NB4 (cell line): Measurements from ENCODE around the gene COMMD2.

Experiments
- POLR2A ChIP-seq: IDR thresholded peaks from 2 replicates; pipeline ENCODE4 v1.6.1; 2011; ENCODE audit warnings: mild to moderate bottlenecking; ENCODE audit not compliant: insufficient read length; ENCODE audit errors: extremely low read depth
- TF ChIP-seq, protein P1 (sequence below): IDR thresholded peaks from one replicate; pipeline ENCODE4 v1.5.1; 2012; ENCODE audit warnings: low read depth, low read length
- TF ChIP-seq, protein P2 (sequence below): IDR thresholded peaks from 2 replicates; pipeline ENCODE4 v1.6.1; 2011; ENCODE audit warnings: low read depth, low read length

DNA sequence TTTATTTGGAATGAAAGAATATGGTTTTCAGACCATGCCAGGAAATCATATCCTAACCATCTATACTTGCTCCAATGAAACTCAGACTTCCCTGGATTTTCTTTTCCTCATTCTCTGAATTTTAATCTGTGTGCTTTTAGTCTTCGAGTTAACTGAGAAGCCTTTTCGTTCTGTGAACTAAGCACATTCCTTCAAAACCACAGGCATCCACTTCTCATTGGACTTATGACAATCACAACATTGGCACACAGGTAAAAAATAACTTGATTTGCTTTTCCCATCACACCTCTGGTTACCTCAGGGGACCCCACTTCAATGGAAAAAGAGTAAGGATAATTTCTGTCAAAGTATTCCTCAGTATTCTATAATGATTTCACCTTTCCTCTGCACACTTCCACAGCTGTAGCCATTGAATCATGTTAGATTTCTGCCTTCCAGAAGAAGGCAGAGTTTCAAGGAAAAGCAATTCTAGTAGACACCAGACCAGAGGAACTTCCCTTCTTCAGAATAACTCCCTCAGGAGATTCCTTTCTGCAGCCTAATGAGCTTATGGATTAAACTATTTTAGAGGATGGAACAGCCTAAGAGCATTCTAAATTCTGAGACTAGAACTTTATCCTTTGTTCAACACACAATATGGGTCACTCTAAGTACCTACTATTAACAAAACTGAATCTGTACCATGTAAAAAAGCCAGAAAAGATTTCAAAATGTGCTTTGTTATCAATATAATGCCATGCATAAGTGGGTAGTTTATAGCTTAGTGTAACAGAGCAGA, 15.9 kb downstream of the COMMD2 start:
- TF ChIP-seq, protein P1, sequence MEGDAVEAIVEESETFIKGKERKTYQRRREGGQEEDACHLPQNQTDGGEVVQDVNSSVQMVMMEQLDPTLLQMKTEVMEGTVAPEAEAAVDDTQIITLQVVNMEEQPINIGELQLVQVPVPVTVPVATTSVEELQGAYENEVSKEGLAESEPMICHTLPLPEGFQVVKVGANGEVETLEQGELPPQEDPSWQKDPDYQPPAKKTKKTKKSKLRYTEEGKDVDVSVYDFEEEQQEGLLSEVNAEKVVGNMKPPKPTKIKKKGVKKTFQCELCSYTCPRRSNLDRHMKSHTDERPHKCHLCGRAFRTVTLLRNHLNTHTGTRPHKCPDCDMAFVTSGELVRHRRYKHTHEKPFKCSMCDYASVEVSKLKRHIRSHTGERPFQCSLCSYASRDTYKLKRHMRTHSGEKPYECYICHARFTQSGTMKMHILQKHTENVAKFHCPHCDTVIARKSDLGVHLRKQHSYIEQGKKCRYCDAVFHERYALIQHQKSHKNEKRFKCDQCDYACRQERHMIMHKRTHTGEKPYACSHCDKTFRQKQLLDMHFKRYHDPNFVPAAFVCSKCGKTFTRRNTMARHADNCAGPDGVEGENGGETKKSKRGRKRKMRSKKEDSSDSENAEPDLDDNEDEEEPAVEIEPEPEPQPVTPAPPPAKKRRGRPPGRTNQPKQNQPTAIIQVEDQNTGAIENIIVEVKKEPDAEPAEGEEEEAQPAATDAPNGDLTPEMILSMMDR: no peak
- TF ChIP-seq POLR2A: no peak
- TF ChIP-seq, protein P2, sequence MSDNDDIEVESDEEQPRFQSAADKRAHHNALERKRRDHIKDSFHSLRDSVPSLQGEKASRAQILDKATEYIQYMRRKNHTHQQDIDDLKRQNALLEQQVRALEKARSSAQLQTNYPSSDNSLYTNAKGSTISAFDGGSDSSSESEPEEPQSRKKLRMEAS: no peak
